ENCODE data around the gene NFYC.

NFYC gene

DNA sequence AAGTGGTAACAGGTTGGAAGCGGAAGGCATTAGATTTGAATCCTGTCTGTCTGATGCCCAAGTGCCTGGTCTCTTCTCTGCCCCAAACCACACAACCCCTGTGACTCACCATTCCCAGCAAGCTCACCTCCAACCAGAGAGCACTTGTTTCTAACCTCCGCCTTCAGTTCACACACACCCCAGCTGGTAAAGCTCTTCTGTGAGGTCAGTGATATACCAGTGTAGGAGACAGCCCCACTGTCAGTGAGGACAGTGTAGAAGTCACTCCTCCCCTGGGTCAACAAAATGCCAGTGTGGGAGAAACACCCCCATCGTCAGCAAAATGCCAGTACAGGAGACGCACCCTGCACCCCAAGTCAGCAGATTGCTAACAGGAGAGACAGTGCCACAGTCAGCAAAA lies 28.6 kb upstream of the NFYC start:
- Histone ChIP-seq H3K9ac (ENCODE audit: low read length) (no peak overlapping the region), H3K79me1 (replicated peaks; ENCODE audit: low read length, poor library complexity, severe bottlenecking) (no peaks in the 10 kb centered on the region), H2BK5ac (ENCODE audit: low read depth, low read length, poor library complexity, severe bottlenecking) (no peak overlapping the region), H3K4me1 (ENCODE audit: control insufficient read depth, insufficient read depth, low read depth, low read length) (peaks cover 13% of the 10 kb centered on the region), H3K9me3 (ENCODE audit: control insufficient read depth, low read length) (no peaks in the 10 kb centered on the region), H2BK12ac (ENCODE audit: low read length in 2 of 2) (no peak overlapping the region), H4K91ac (ENCODE audit: low read length) (no peak overlapping the region), H4K8ac (ENCODE audit: low read length) (no peak overlapping the region), H3K14ac (ENCODE audit: low read length in 2 of 2) (no peak overlapping the region), H3K4ac (ENCODE audit: low read depth in 1 of 2, low read length in 2 of 2) (no peak overlapping the region), H3K36me3 (ENCODE audit: control insufficient read depth in 1 of 2, insufficient read depth in 2 of 2, low read depth in 1 of 2, low read length in 2 of 2) (no peaks in the 10 kb centered on the region), H3K23ac (ENCODE audit: low read length in 2 of 2) (no peak overlapping the region), H2AK5ac (ENCODE audit: low read length, severe bottlenecking) (no peak overlapping the region), H2BK120ac (ENCODE audit: low read depth, low read length) (no peak overlapping the region), H3K27ac (ENCODE audit: low read length, poor library complexity, severe bottlenecking) (no peak overlapping the region), H3K18ac (ENCODE audit: low read depth in 1 of 2, low read length in 2 of 2) (no peak overlapping the region), H3K4me3 (ENCODE audit: insufficient read depth in 1 of 2, low read depth in 1 of 2, low read length in 2 of 2) (no peak overlapping the region), H3K27me3 (ENCODE audit: control insufficient read depth in 1 of 2, insufficient read depth in 1 of 2, low read length in 2 of 2) (peaks cover 50 to 73% of the 10 kb centered on the region in 2 experiments), H2BK15ac (ENCODE audit: low read depth, poor library complexity, severe bottlenecking) (no peak overlapping the region), H3K4me2 (ENCODE audit: low read length, poor library complexity, severe bottlenecking) (no peak overlapping the region), H2AFZ (ENCODE audit: low read depth, low read length) (no peak overlapping the region)
- DNase-seq: peak; percentile 37
- 80% methylated on average over 4 of the region's 4 CpGs for WGBS

DNA sequence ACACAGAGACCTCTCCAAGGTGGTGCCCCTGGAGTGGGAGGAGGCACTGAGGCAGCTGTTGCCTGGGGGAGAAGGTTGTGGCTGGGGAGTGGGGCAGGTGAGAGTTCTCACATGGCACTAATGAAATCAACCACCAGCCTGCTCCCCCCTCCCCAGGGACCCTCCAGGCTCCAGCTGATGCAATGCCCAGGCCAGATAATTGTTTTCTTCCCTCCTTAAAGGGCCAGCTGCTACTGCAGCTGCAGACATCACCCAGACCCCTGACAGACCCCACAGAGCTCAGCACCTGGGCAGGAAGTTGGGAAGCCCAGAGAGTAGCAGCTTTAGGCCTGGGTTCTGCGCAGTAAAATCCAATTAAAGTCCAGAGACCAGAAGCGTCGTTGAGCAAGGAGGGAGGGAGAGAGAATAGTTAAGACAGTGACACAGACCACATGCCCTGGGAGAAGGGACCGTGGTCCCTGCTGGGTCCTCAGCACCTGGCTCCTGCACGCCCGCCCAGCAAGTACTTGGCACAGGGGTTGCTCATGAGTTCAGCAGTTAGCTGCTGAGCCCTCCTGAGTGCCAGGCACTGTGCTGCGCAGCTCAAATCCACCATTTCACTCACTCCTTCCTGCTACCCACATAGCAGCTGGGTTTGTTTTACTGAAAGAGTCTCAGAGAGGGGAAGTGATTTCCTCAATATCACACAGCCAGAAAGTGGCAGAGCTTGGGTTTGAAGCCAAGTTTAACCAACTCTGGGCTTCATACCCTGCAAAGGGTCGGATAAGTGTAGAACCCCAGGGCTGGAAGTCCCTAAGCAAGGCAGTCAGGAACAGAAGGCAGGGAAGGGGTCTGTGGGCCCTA lies 28.0 kb upstream of the NFYC start:
- WGBS: 36% methylated on average over 7 of the region's 8 CpGs
- Histone ChIP-seq H3K4ac (ENCODE audit: low read depth in 1 of 2, low read length in 2 of 2) (no peak overlapping the region), H2AFZ (ENCODE audit: low read depth, low read length) (no peak overlapping the region), H2BK120ac (ENCODE audit: low read depth, low read length) (no peak overlapping the region), H3K27me3 (ENCODE audit: control insufficient read depth in 1 of 2, insufficient read depth in 1 of 2, low read length in 2 of 2) (peaks cover 43 to 66% of the 10 kb centered on the region in 2 experiments), H4K8ac (ENCODE audit: low read length) (no peak overlapping the region), H2BK15ac (ENCODE audit: low read depth, poor library complexity, severe bottlenecking) (no peak overlapping the region), H2BK5ac (ENCODE audit: low read depth, low read length, poor library complexity, severe bottlenecking) (no peak overlapping the region), H3K18ac (ENCODE audit: low read depth in 1 of 2, low read length in 2 of 2) (no peak overlapping the region), H4K91ac (ENCODE audit: low read length) (no peak overlapping the region), H3K36me3 (ENCODE audit: control insufficient read depth in 1 of 2, insufficient read depth in 2 of 2, low read depth in 1 of 2, low read length in 2 of 2) (no peaks in the 10 kb centered on the region), H3K4me3 (ENCODE audit: insufficient read depth in 1 of 2, low read depth in 1 of 2, low read length in 2 of 2) (no peak overlapping the region), H3K14ac (ENCODE audit: low read length in 2 of 2) (no peak overlapping the region), H3K4me2 (ENCODE audit: low read length, poor library complexity, severe bottlenecking) (no peak overlapping the region), H3K4me1 (ENCODE audit: control insufficient read depth, insufficient read depth, low read depth, low read length) (peaks cover 13% of the 10 kb centered on the region), H3K9ac (ENCODE audit: low read length) (no peak overlapping the region), H2AK5ac (ENCODE audit: low read length, severe bottlenecking) (no peak overlapping the region), H3K27ac (ENCODE audit: low read length, poor library complexity, severe bottlenecking) (no peak overlapping the region), H3K9me3 (ENCODE audit: control insufficient read depth, low read length) (no peaks in the 10 kb centered on the region), H2BK12ac (ENCODE audit: low read length in 2 of 2) (no peak overlapping the region), H3K79me1 (replicated peaks; ENCODE audit: low read length, poor library complexity, severe bottlenecking) (no peaks in the 10 kb centered on the region), H3K23ac (ENCODE audit: low read length in 2 of 2) (no peak overlapping the region)
- DNase-seq: no peak

DNA sequence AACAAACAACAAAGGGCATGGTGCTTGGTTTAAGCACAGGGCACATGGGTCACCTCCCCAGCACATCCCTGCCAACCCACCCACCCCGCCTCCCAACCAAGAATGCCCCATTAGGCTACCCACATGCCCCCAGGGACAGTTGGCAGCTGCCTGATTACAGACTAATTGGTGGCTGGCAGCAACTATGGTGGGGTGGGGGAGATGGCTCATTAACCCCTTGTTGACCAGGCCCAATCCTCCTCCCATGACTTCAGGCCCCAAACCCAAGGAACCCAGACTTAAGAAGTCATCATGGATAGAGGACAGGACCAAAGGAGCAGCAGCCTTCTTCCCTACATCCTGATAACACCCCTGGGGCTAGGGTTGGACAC lies 27.4 kb upstream of the NFYC start:
- H2BK12ac ChIP-seq (ENCODE audit: low read length in 2 of 2): no peak overlapping the region
- no peak overlapping the region for H2AFZ ChIP-seq (ENCODE audit: low read depth, low read length)
- no peak overlapping the region for H3K4me2 ChIP-seq (ENCODE audit: low read length, poor library complexity, severe bottlenecking)
- H3K79me1 ChIP-seq (replicated peaks; ENCODE audit: low read length, poor library complexity, severe bottlenecking): no peaks in the 10 kb centered on the region
- H4K91ac ChIP-seq (ENCODE audit: low read length): no peak overlapping the region
- H3K4me3 ChIP-seq (ENCODE audit: insufficient read depth in 1 of 2, low read depth in 1 of 2, low read length in 2 of 2): no peak overlapping the region
- H3K14ac ChIP-seq (ENCODE audit: low read length in 2 of 2): no peak overlapping the region
- 100% methylated on average over 1 of the region's 1 CpG for WGBS
- H3K4ac ChIP-seq (ENCODE audit: low read depth in 1 of 2, low read length in 2 of 2): no peak overlapping the region
- H3K27ac ChIP-seq (ENCODE audit: low read length, poor library complexity, severe bottlenecking): no peak overlapping the region
- no peak for DNase-seq
- no peak overlapping the region for H2BK5ac ChIP-seq (ENCODE audit: low read depth, low read length, poor library complexity, severe bottlenecking)
- no peak overlapping the region for H2AK5ac ChIP-seq (ENCODE audit: low read length, severe bottlenecking)
- H3K9ac ChIP-seq (ENCODE audit: low read length): no peak overlapping the region
- H2BK15ac ChIP-seq (ENCODE audit: low read depth, poor library complexity, severe bottlenecking): no peak overlapping the region
- no peak overlapping the region for H2BK120ac ChIP-seq (ENCODE audit: low read depth, low read length)
- H3K18ac ChIP-seq (ENCODE audit: low read depth in 1 of 2, low read length in 2 of 2): no peak overlapping the region
- no peaks in the 10 kb centered on the region for H3K9me3 ChIP-seq (ENCODE audit: control insufficient read depth, low read length)
- H3K27me3 ChIP-seq (ENCODE audit: control insufficient read depth in 1 of 2, insufficient read depth in 1 of 2, low read length in 2 of 2): peaks cover 37 to 62% of the 10 kb centered on the region in 2 experiments
- H3K36me3 ChIP-seq (ENCODE audit: control insufficient read depth in 1 of 2, insufficient read depth in 2 of 2, low read depth in 1 of 2, low read length in 2 of 2): no peaks in the 10 kb centered on the region
- no peak overlapping the region for H4K8ac ChIP-seq (ENCODE audit: low read length)
- peaks cover 15% of the 10 kb centered on the region for H3K4me1 ChIP-seq (ENCODE audit: control insufficient read depth, insufficient read depth, low read depth, low read length)
- H3K23ac ChIP-seq (ENCODE audit: low read length in 2 of 2): no peak overlapping the region

DNA sequence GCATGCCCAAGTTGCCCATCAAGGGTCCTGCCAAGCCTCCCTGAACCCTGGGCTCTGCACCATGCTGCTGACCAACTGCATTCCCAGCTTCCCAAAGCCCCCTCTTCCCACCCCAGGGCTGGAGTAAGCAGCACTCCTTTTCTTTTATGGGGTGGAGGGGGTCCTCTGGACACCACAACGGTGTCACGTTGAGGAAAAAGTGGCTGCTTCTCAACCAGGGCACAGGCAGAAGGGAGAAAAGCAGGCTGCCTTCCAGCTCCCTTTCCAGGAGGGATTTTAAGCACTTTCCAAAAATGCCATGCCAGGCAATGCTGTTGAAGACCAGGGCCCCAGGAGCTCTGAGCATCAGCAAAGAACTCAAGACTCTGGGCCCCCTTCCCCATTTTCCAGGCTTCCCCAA lies 26.7 kb upstream of the NFYC start:
- no peak overlapping the region for H2BK5ac ChIP-seq (ENCODE audit: low read depth, low read length, poor library complexity, severe bottlenecking)
- H3K9me3 ChIP-seq (ENCODE audit: control insufficient read depth, low read length): no peaks in the 10 kb centered on the region
- no peak overlapping the region for H2AK5ac ChIP-seq (ENCODE audit: low read length, severe bottlenecking)
- H3K9ac ChIP-seq (ENCODE audit: low read length): no peak overlapping the region
- DNase-seq: no peak
- no peak overlapping the region for H3K4me3 ChIP-seq (ENCODE audit: insufficient read depth in 1 of 2, low read depth in 1 of 2, low read length in 2 of 2)
- no peak overlapping the region for H2BK15ac ChIP-seq (ENCODE audit: low read depth, poor library complexity, severe bottlenecking)
- H3K18ac ChIP-seq (ENCODE audit: low read depth in 1 of 2, low read length in 2 of 2): no peak overlapping the region
- H2BK120ac ChIP-seq (ENCODE audit: low read depth, low read length): no peak overlapping the region
- H3K27ac ChIP-seq (ENCODE audit: low read length, poor library complexity, severe bottlenecking): no peak overlapping the region
- peaks cover 34 to 62% of the 10 kb centered on the region in 2 experiments for H3K27me3 ChIP-seq (ENCODE audit: control insufficient read depth in 1 of 2, insufficient read depth in 1 of 2, low read length in 2 of 2)
- WGBS: 53% methylated on average over 2 of the region's 2 CpGs
- no peak overlapping the region for H4K91ac ChIP-seq (ENCODE audit: low read length)
- H3K14ac ChIP-seq (ENCODE audit: low read length in 2 of 2): no peak overlapping the region
- no peak overlapping the region for H3K4me2 ChIP-seq (ENCODE audit: low read length, poor library complexity, severe bottlenecking)
- no peaks in the 10 kb centered on the region for H3K36me3 ChIP-seq (ENCODE audit: control insufficient read depth in 1 of 2, insufficient read depth in 2 of 2, low read depth in 1 of 2, low read length in 2 of 2)
- no peak overlapping the region for H3K23ac ChIP-seq (ENCODE audit: low read length in 2 of 2)
- H2AFZ ChIP-seq (ENCODE audit: low read depth, low read length): no peak overlapping the region
- H3K79me1 ChIP-seq (replicated peaks; ENCODE audit: low read length, poor library complexity, severe bottlenecking): no peaks in the 10 kb centered on the region
- H3K4ac ChIP-seq (ENCODE audit: low read depth in 1 of 2, low read length in 2 of 2): no peak overlapping the region
- H2BK12ac ChIP-seq (ENCODE audit: low read length in 2 of 2): no peak overlapping the region
- H4K8ac ChIP-seq (ENCODE audit: low read length): no peak overlapping the region
- peaks cover 15% of the 10 kb centered on the region for H3K4me1 ChIP-seq (ENCODE audit: control insufficient read depth, insufficient read depth, low read depth, low read length)

All from mesenchymal stem cell (in vitro differentiated cells and primary cell).